Measurements from ENCODE around the gene DUOX2. TPM values are rescaled to one million over a fixed set of nuclear protein-coding genes. Genes with fewer than 3 reads are reported as not detected.
A peak's percentile ranks its signal among the peaks of the same experiment; 100 is the strongest.

The DUOX2 gene
- total RNA-seq, 1 donor from 2014 or later, result not detected

- Histone ChIP-seq H4K20me1 (ENCODE audit: low read depth) (no peaks in the 10 kb centered on the region), H3K4me1 (peaks cover 7% of the 10 kb centered on the region), H3K27ac (no peak overlapping the region), H2AFZ (replicated peaks) (no peak overlapping the region), H3K9ac (no peak overlapping the region), H3K9me3 (ENCODE audit: low read depth) (no peaks in the 10 kb centered on the region), H3K4me2 (no peak overlapping the region), H3K36me3 (no peaks in the 10 kb centered on the region), H3K4me3 (no peak overlapping the region), H3K27me3 (peaks cover 20% of the 10 kb centered on the region), H3K79me2 (ENCODE audit: low read depth) (no peaks in the 10 kb centered on the region), H3F3A (ENCODE audit: low read depth) (no peaks in the 10 kb centered on the region)
- H3K36me3 Mint-ChIP-seq, result no peaks in the 10 kb centered on the region
- no peak for DNase-seq (ENCODE audit: low spot score)
- peaks cover 3% of the 10 kb centered on the region for H3K9me3 Mint-ChIP-seq
- peaks cover 16% of the 10 kb centered on the region for H3K27me3 Mint-ChIP-seq (ENCODE audit: insufficient read depth, low read depth)
- H3K4me1 Mint-ChIP-seq, result peaks cover 12% of the 10 kb centered on the region
- no peak overlapping the region for H3K4me3 Mint-ChIP-seq
- TF ChIP-seq EZH2 (IDR thresholded peaks at IDR 0.05) (no peak), EZH2phosphoT487 (IDR thresholded peaks at IDR 0.05) (no peak), CTCF (IDR thresholded peaks at IDR 0.05) (no peak)
- H3K27ac Mint-ChIP-seq, result no peak overlapping the region
Observed at GRCh38 chr15:45102226-45102625, 11.7 kb downstream of the DUOX2 start.

GRCh38 chr15:45101749-45102148 is 12.2 kb downstream of the DUOX2 start:
- Mint-ChIP-seq H3K27ac (no peak overlapping the region), H3K4me1 (peaks cover 12% of the 10 kb centered on the region), H3K36me3 (no peaks in the 10 kb centered on the region), H3K9me3 (peaks cover 3% of the 10 kb centered on the region), H3K4me3 (no peak overlapping the region), H3K27me3 (ENCODE audit: insufficient read depth, low read depth) (peaks cover 16% of the 10 kb centered on the region)
- no peak for DNase-seq (ENCODE audit: low spot score)
- H3K36me3 ChIP-seq, result no peaks in the 10 kb centered on the region
- no peak overlapping the region for H3K27ac ChIP-seq
- H3K9ac ChIP-seq, result no peak overlapping the region
- H3K27me3 ChIP-seq, result peaks cover 15% of the 10 kb centered on the region
- no peaks in the 10 kb centered on the region for H3K79me2 ChIP-seq (ENCODE audit: low read depth)
- H3F3A ChIP-seq (ENCODE audit: low read depth), result no peaks in the 10 kb centered on the region
- H3K9me3 ChIP-seq (ENCODE audit: low read depth), result no peaks in the 10 kb centered on the region
- peaks cover 7% of the 10 kb centered on the region for H3K4me1 ChIP-seq
- H3K4me3 ChIP-seq, result no peak overlapping the region
- H4K20me1 ChIP-seq (ENCODE audit: low read depth), result no peaks in the 10 kb centered on the region
- no peak overlapping the region for H2AFZ ChIP-seq (replicated peaks)
- TF ChIP-seq EZH2 (IDR thresholded peaks at IDR 0.05), result no peak
- no peak for TF ChIP-seq EZH2phosphoT487 (IDR thresholded peaks at IDR 0.05)
- no peak for TF ChIP-seq CTCF (IDR thresholded peaks at IDR 0.05)
- H3K4me2 ChIP-seq, result no peak overlapping the region

- no peak overlapping the region for H3K4me3 ChIP-seq
- peaks cover 12% of the 10 kb centered on the region for H3K4me1 Mint-ChIP-seq
Observed at GRCh38 chr15:45100884-45101625, 12.9 kb downstream of the DUOX2 start.

More at GRCh38 chr15:45100884-45101625, 12.9 kb downstream of the DUOX2 start:
- no peaks in the 10 kb centered on the region for H3K9me3 ChIP-seq (ENCODE audit: low read depth)
- Mint-ChIP-seq H3K27ac (peak overlapping the region; percentile 11), H3K9me3 (peaks cover 3% of the 10 kb centered on the region), H3K36me3 (no peaks in the 10 kb centered on the region), H3K4me3 (no peak overlapping the region), H3K27me3 (ENCODE audit: insufficient read depth, low read depth) (peaks cover 16% of the 10 kb centered on the region)
- no peak overlapping the region for H3K27ac ChIP-seq
- H3K36me3 ChIP-seq, result no peaks in the 10 kb centered on the region
- DNase-seq (ENCODE audit: low spot score), result peak; percentile 16
- H3K9ac ChIP-seq, result no peak overlapping the region
- no peaks in the 10 kb centered on the region for H3F3A ChIP-seq (ENCODE audit: low read depth)
- H3K79me2 ChIP-seq (ENCODE audit: low read depth), result no peaks in the 10 kb centered on the region
- peaks cover 8% of the 10 kb centered on the region for H3K27me3 ChIP-seq
- peaks cover 7% of the 10 kb centered on the region for H3K4me1 ChIP-seq
- no peak overlapping the region for H2AFZ ChIP-seq (replicated peaks)
- H3K4me2 ChIP-seq, result peak overlapping the region; percentile 1
- TF ChIP-seq EZH2 (IDR thresholded peaks at IDR 0.05) (no peak), CTCF (IDR thresholded peaks at IDR 0.05) (no peak), EZH2phosphoT487 (IDR thresholded peaks at IDR 0.05) (no peak)
- no peaks in the 10 kb centered on the region for H4K20me1 ChIP-seq (ENCODE audit: low read depth)
